CD4-positive, alpha-beta T cell treated with Interleukin-12 subunit alpha and Interleukin-12 subunit beta, for 1 hour (primary cell): Measurements from ENCODE around the gene MRPL2.

ENCODE experiments used
- DNase-seq: peaks from one replicate; pipeline ENCODE4 v3.0.0-alpha.2; 2020

The MRPL2 gene

GRCh38 chr6:43016943-43017334 lies 42.3 kb downstream of the MRPL2 start:
- no peak for DNase-seq

DNA sequence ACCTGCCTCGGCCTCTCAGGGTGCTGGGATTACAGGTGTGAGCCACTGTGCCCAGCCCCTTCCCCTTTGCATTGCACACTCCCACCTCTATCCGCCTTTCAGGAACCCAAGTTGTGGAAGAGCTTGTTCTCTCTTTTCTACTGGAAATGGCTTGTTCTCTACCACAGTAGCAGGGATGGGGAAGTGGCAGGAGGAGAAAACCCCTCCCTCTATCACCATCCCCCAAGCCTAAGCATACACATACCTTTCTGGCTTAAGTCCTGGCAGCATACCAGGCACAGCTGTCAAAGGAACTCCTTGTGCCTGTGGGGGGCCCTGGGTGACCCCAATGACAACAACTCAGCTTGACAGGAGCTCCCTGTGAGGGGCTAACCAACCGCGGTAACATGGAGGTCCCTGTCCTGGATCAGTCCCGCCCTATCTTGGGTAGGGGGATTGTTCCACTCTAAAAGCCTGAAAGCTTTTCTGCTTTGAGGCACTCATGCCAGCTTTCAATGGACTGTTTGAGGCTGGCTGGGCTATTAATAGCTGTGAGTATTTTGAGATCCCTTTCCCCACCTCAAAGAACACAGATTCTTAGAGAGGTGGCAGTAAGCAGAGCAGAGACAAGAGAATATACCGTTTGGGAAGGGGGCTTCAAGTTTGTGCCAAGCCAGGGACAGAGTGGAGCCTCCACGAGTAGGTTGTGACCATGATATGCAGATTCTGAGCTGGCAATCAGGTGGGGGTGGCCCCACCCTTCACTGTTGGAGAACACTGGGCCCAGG lies 42.9 kb downstream of the MRPL2 start:
- no peak for DNase-seq

DNA sequence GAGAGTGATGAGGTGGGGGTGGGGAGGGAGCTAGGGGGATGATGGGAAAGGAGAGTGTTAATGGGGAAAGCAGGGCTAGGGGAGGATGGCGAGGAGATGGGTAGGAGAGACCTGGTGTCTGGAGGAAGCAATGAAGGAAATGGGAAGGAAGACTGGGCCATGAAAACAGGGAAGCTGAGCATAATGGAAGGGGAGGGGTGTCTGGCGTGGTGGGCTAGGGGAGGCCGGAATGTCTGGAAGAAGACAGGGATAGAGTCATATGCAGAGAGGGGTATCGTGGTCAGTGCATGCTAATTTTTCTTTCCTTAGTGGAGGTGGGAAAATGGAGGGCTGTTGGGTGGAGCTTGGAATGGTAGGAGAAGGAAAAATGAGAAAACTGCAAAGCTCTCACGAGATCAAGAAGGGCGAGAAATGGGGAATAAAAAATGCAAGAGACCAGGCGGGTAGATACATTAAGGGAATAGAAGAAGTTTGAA lies 44.8 kb downstream of the MRPL2 start:
- DNase-seq: no peak

DNA sequence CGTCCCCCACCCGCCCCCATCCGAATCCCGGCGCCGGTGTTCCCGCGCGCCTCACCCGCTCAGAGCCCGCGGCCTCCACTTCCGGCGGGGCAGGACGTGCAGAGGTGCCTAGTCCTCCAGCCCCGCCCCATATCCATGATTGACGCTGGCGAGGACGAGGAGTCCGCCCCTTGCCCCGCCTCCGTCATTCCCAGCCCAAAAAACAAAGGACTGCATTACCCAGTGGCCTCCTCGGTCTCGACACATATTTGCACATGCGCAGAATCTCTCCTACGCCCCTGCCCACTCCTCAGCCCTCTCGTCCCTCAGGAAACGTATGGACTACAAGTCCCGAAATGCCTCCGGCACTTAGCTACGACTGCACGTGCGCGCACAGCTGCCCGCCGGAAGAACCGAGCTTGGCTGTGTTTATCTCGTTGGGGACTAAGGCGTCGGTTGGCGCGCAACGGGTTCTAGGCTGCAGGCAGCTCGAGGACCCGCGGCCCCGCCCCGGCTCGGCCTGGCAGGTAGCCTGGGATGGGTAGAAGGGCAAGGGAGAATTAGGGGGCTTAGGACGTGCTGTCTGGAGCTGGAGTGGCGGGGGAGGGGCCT lies 45.3 kb downstream of the MRPL2 start, which contains the start of the genes KLHDC3 and MEA1:
Gene KLHDC3 (plus strand): TSS at position 407 of the 591 bp plus-strand sequence. CDS start 2,944 bp downstream, outside the sequence.
Gene MEA1 (minus strand): TSS at position 104 of the 591 bp plus-strand sequence. CDS start 133 bp downstream, outside the sequence.
- peak; percentile 100 for DNase-seq

- DNase-seq: no peak
Observed at GRCh38 chr6:43013097-43013842, 46.0 kb downstream of the MRPL2 start.

GRCh38 chr6:43012364-43012763 lies 46.9 kb downstream of the MRPL2 start:
- no peak for DNase-seq

DNA sequence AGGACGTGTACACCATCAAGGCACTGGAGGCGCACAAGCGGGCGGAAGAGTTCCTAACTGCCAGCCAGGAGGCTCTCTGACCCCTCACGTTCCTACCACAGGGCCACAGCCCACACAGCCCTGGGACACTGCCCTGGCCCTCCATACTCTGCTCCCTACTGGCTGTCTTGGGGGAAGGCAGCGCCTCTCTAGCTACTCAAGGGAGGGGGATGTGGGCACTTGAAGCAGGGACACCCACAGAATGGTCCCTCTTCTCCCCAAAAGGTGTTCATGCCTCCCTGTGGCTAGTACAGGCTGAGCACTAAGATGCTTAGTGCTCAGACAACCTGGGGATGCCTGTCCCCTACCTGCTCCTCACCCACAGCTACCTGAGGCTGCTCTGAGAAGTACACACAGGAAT lies 48.0 kb downstream of the MRPL2 start:
- no peak for DNase-seq

GRCh38 chr6:43009124-43009523 lies 50.1 kb downstream of the MRPL2 start:
- peak; percentile 40 for DNase-seq

- no peak for DNase-seq
Observed at GRCh38 chr6:43007126-43007525, 52.1 kb downstream of the MRPL2 start.

- no peak for DNase-seq
Observed at GRCh38 chr6:43006251-43006650, 53.0 kb downstream of the MRPL2 start.

- no peak for DNase-seq
Observed at GRCh38 chr6:43005844-43006243, 53.4 kb downstream of the MRPL2 start.
